Cardiac fibroblast (primary cell): ENCODE data around the gene MXD1.
"Not testable (repeated sequence)": the region's sequence is repeated elsewhere in the genome, so short reads cannot be mapped to it uniquely, and the experiment has no call there.

Experiments used
- DNase-seq, 2 donors: peaks; one replicate each; pipeline versions ENCODE4 v3.0.0 to v3.0.0-alpha.2; 2010; ENCODE audit warnings: low read depth in 2 of 2
- H3K4me3 ChIP-seq, 2 donors: replicated peaks in 1 of 2; 1 replicate in 1 of 2; 2 replicates in 1 of 2; pipeline ENCODE4 v1.5.1; 2011; ENCODE audit warnings: low read depth in 2 of 2, low read length in 2 of 2, mild to moderate bottlenecking in 2 of 2, moderate library complexity in 1 of 2
- TF ChIP-seq, protein P1 (sequence below): IDR thresholded peaks from one replicate; pipeline ENCODE4 v1.5.1; 2011; ENCODE audit warnings: low read depth, mild to moderate bottlenecking, low read length, inconsistent platforms

Gene MXD1

GRCh38 chr2:69947325-69947931, 32.5 kb downstream of the MXD1 start:
- no peak for DNase-seq
- TF ChIP-seq, protein P1, sequence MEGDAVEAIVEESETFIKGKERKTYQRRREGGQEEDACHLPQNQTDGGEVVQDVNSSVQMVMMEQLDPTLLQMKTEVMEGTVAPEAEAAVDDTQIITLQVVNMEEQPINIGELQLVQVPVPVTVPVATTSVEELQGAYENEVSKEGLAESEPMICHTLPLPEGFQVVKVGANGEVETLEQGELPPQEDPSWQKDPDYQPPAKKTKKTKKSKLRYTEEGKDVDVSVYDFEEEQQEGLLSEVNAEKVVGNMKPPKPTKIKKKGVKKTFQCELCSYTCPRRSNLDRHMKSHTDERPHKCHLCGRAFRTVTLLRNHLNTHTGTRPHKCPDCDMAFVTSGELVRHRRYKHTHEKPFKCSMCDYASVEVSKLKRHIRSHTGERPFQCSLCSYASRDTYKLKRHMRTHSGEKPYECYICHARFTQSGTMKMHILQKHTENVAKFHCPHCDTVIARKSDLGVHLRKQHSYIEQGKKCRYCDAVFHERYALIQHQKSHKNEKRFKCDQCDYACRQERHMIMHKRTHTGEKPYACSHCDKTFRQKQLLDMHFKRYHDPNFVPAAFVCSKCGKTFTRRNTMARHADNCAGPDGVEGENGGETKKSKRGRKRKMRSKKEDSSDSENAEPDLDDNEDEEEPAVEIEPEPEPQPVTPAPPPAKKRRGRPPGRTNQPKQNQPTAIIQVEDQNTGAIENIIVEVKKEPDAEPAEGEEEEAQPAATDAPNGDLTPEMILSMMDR: no peak
- no peak overlapping the region for H3K4me3 ChIP-seq

DNA sequence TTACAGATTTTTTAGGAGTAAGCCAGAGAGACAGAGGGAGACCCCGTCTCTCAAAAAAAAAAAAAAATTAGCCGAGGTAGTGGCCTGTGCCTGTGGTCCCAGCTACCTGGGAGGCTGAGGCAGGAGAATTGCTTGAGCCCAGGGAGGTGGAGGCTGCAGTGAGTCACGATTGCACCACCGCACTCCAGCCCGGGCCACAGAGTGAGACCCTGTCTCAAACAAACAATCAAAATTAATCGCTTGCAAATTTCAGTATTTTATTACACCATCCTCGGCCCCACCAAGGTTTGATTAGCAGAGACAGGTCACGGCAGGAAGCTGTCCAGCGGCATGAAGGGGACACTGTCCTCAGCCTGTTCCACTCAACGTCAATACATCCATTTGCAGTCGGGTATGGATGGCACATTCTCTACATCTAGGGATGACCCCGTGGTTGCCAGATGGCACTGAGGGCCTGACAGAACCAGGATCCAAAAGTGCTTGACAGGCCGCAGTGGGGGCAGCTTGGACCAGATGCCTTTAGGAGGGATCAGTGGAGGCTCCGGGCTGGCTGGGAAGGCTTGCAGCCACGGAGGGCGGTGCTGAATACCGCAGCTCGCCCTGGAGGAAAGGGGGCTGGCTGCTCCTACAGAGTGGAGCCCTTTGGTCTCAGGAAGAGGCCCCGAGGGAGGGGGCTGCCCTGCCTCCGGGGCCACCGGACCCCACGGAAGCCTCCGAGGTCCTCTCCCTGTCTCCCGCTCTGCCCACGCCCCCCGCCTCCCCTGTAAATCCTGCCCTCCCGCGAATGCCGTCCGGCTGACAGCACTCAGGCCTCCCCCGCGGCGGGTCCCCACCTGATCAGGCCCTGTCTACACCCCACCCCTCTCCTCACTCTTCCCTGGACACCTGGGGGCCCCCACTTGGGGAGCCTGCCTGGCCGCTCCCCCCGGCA, 33.4 kb downstream of the MXD1 start:
- no peak for DNase-seq
- peak overlapping the region in 1 of 2 donors; percentile 2 for H3K4me3 ChIP-seq
- TF ChIP-seq, protein P1: no peak

- TF ChIP-seq, protein P1: no peak
- no peak for DNase-seq
- no peak overlapping the region for H3K4me3 ChIP-seq
Observed at GRCh38 chr2:69948963-69949645, 34.2 kb downstream of the MXD1 start.

DNA sequence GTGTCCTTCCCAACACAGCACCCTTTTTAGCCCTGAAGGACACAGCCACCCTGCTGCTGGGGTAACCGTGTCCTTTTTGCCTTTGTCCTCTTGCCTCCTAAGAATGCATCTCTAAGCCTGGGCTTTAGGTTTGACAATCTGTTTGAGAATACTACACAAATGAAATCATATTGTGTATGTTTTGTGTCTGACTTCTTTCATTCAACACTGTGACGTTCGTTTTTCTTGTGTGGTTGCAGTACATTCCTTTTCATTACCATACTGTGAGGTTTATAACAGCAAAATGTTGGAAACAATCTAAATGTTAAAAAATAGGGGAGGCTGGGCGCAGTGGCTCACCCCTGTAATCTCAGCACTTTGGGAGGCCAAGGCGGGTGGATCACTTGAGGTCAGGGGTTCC, 35.3 kb downstream of the MXD1 start:
- DNase-seq: no peak
- H3K4me3 ChIP-seq: no peak overlapping the region
- TF ChIP-seq, protein P1: no peak

DNA sequence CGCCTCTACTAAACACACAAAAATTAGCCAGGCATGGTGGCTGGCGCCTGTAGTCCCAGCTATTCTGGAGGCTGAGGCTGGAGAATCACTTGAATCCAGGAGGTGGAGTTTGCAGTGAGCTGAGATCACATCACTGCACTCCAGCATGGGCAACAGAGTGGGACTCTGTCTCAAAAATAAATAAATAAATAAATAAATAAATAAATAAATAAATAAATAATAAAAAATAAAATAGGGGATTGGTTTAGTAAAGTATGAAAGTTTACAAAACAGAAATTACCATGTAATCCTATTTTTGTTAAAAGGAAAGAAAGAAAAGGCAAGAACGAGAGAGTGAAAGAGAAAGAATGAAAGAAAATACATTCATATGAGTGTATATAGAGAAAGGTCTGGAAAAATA, 35.8 kb downstream of the MXD1 start:
- not testable (repeated sequence) for H3K4me3 ChIP-seq, DNase-seq

DNA sequence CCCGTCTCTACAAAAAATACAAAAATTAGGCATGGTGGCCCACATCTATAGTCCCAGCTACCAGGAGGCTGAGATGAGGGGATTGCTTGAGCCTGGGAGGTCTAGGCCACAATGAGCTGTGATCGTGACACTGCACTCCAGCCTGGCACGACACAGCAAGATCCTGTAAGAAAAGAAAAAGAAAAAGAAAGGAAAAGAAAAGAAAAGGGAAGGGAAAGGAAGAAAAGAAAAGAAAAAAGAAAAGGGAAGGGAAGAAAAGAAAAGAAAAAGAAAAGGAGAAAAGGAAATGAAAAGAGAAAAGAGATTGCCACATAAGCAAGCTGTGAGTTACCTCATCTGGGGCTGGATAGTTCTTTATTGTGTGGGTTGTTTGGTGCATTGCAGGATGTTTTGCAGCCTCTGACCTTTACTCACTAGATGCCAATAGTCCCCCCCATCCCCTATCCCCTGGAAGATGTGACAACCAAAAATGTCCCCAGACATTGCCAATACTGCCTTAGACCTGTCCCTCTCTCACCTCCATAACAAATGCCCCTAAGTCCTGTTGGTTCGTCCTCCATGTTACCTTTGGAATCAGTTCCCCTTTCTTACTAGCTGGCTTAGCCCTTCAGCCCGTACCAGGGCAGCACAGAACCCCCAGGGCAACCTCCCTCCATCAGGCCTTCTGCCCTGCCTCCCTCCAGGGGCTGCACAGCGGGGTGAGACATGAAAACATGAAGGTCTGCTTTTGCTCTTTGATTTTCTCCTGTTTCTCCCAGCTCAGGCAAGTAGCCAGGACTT, 37.6 kb downstream of the MXD1 start:
- DNase-seq: no peak
- TF ChIP-seq, protein P1: no peak
- no peak overlapping the region for H3K4me3 ChIP-seq
